Smooth muscle cell (in vitro differentiated cells): ENCODE measurements around the gene DPP10. TPM values are rescaled to one million over a fixed set of nuclear protein-coding genes. Genes with fewer than 3 reads are reported as not detected.

Experiments
- DNase-seq: peaks from one replicate; lab custom pipeline; 2025; ENCODE audit not compliant: unreplicated experiment; lab: John Stamatoyannopoulos, UW
- H2AFZ ChIP-seq: fragments of 200-600 bp; sonication (generic); 2 replicates; pipeline ENCODE4 v1.6.0; 2016; ENCODE audit warnings: antibody characterized with exemption, low read depth, mild to moderate bottlenecking
- H3F3A ChIP-seq: fragments of 200-600 bp; sonication (generic); 2 replicates; pipeline ENCODE4 v1.6.0; 2017; ENCODE audit warnings: antibody characterized with exemption, low read depth
- H3K27ac ChIP-seq: fragments of 200-600 bp; sonication (generic); 2 replicates; pipeline ENCODE4 v1.5.1; 2016; ENCODE audit warnings: low read depth, mild to moderate bottlenecking
- H3K27me3 ChIP-seq: fragments of 200-600 bp; sonication (generic); 2 replicates; pipeline ENCODE4 v1.6.1; 2016; ENCODE audit warnings: low read depth, mild to moderate bottlenecking
- H3K36me3 ChIP-seq: fragments of 200-600 bp; sonication (generic); 2 replicates; pipeline ENCODE4 v1.5.1; 2016; ENCODE audit warnings: low read depth
- H3K4me1 ChIP-seq: fragments of 200-600 bp; sonication (generic); 2 replicates; pipeline ENCODE4 v1.5.1; 2016; ENCODE audit warnings: low read depth
- H3K4me2 ChIP-seq: fragments of 200-600 bp; sonication (generic); 2 replicates; pipeline ENCODE4 v1.6.0; 2016; ENCODE audit warnings: mild to moderate bottlenecking
- H3K4me3 ChIP-seq: fragments of 200-600 bp; sonication (generic); 2 replicates; pipeline ENCODE4 v1.5.1; 2016; ENCODE audit warnings: mild to moderate bottlenecking
- H3K79me2 ChIP-seq: fragments of 200-600 bp; sonication (generic); 2 replicates; pipeline ENCODE4 v1.6.0; 2016; ENCODE audit warnings: low read depth, mild to moderate bottlenecking
- H3K9ac ChIP-seq: fragments of 200-600 bp; sonication (generic); 2 replicates; pipeline ENCODE4 v1.6.0; 2016; ENCODE audit warnings: low read depth
- H3K9me3 ChIP-seq: fragments of 200-600 bp; sonication (generic); replicated peaks from 2 replicates; pipeline ENCODE4 v1.5.1; 2016; ENCODE audit warnings: low read depth
- H4K20me1 ChIP-seq: fragments of 200-600 bp; sonication (generic); 2 replicates; pipeline ENCODE4 v1.6.0; 2016; ENCODE audit warnings: low read depth
- CTCF ChIP-seq: fragments of 200-600 bp; sonication (generic); IDR thresholded peaks from 2 replicates; pipeline ENCODE4 v1.5.1; 2017; ENCODE audit warnings: borderline replicate concordance, mild to moderate bottlenecking, antibody characterized with exemption; ENCODE audit not compliant: insufficient read depth, poor library complexity, severe bottlenecking
- WGBS: methylation state at CpG from one replicate; pipeline ENCODE4 v1.1.7; 2016; ENCODE audit warnings: low lambda C conversion rate; 5-methylcytosine and 5-hydroxymethylcytosine counted together
- polyA plus RNA-seq: library from polyadenylated mRNA; unstranded; fragments of >200 nt; fragmentation: Nextera tagmentation; extraction: Ambion mirVana; gene quantifications from 2 replicates; pipeline ENCODE4 v1.2.1, GENCODE V29; 2016
- total RNA-seq: library from RNA; depleted of rRNA; stranded (reverse); fragments of >200 nt; gene quantifications from 2 replicates; pipeline ENCODE4 v1.2.3, GENCODE V29; 2014

DPP10 gene
- total and polyA plus RNA-seq, 2 experiments from 2014 or later = 3.6 TPM; not detected in 1

DNA sequence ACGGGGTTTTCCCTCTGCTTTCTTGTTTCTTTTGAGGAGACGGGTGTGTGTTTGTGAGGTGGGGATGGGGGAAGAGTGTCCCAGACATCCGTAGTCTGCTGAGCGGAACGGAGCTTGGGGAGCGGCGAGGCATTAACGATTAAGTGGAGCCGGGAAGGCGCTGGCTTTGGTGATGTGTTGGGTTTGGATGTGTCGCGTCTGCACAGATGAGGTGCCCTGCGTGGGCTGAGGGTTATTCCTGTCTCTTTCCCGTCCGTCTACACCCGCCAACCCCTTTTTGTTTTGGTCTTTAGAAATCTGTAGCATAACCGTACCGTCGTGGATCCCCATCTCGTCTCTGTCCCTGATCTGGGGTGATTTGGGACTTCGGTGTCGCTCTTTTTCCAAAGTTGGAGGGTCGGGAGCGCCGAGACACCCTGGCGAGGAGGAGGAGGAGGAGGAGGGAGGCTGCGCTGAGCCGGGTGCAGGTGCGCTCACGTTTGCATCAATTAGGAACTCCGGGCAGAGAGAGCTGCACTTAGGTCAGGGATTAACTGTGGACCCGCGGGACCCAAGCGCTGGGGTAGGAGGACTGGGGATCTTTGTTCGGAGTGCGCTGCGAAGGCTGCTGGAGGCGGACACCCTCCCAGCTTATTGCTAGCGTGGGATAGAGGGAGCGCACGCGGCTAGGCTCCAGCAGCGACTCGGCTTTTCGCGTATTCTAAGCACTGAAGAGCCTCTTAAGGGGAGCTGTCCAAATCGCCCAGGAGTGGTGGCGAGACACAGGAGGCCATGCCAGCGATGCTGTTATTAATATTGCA, 720.3 kb downstream of the DPP10 start:
- no peak for TF ChIP-seq CTCF
- H3K4me1 ChIP-seq = peaks cover 15% of the 10 kb centered on the region
- no peak overlapping the region for H3K27ac ChIP-seq
- H3K4me2 ChIP-seq = peak overlapping the region; percentile 87
- no peak overlapping the region for H3K9ac ChIP-seq
- WGBS = 4% methylated on average over 48 of the region's 49 CpGs
- DNase-seq = no peak
- peaks cover 68% of the 10 kb centered on the region for H3K27me3 ChIP-seq
- H3K36me3 ChIP-seq = no peaks in the 10 kb centered on the region
- no peaks in the 10 kb centered on the region for H4K20me1 ChIP-seq
- H3K4me3 ChIP-seq = peak overlapping the region; percentile 62
- no peaks in the 10 kb centered on the region for H3K79me2 ChIP-seq
- H3K9me3 ChIP-seq = no peaks in the 10 kb centered on the region
- no peak overlapping the region for H2AFZ ChIP-seq
- peaks cover 4% of the 10 kb centered on the region for H3F3A ChIP-seq

- no peak overlapping the region for H3K4me2 ChIP-seq
- H4K20me1 ChIP-seq = no peaks in the 10 kb centered on the region
- peaks cover 60% of the 10 kb centered on the region for H3K27me3 ChIP-seq
- H2AFZ ChIP-seq = no peak overlapping the region
- DNase-seq = no peak
- no peaks in the 10 kb centered on the region for H3K79me2 ChIP-seq
- no peak overlapping the region for H3K27ac ChIP-seq
- H3K4me1 ChIP-seq = peaks cover 15% of the 10 kb centered on the region
- no peaks in the 10 kb centered on the region for H3K36me3 ChIP-seq
- 59% methylated on average over 6 of the region's 6 CpGs for WGBS
- H3K9me3 ChIP-seq = no peaks in the 10 kb centered on the region
- H3F3A ChIP-seq = peaks cover 4% of the 10 kb centered on the region
- no peak for TF ChIP-seq CTCF
- H3K4me3 ChIP-seq = peak overlapping the region; percentile 62
- H3K9ac ChIP-seq = no peak overlapping the region
Observed at GRCh38 chr2:115163572-115163971, 721.1 kb downstream of the DPP10 start.

DNA sequence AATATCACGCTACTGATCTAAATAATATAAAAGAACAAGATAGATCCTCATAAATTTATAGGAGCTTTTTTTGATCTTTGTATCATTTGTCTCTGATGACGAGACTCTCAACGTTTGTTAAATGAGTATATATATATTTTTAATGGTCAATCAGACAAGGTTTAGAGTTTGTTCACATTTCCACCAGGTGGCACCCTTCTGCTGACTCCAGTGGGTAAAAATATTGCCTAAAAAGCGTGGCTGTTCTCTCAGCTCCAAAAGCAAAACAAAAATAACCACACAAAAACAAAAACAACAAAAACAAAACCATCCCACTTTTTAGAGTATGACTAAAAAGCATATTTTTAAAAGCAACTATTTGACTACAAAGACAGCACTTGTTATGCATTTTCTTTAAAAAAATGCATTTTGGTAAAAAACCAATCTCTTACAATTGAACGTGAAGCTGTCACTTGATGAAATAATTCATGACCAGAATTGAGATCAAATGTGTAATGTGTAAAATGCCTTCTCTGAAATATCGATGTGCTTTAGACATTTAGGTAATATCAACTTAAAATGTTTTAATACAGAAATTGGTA, 723.2 kb downstream of the DPP10 start:
- Histone ChIP-seq H2AFZ (no peak overlapping the region), H3K27ac (no peak overlapping the region), H4K20me1 (no peaks in the 10 kb centered on the region), H3K9ac (no peak overlapping the region), H3K27me3 (peaks cover 42% of the 10 kb centered on the region), H3K4me3 (no peak overlapping the region), H3F3A (peaks cover 4% of the 10 kb centered on the region), H3K9me3 (no peaks in the 10 kb centered on the region), H3K4me2 (peak overlapping the region; percentile 19), H3K79me2 (no peaks in the 10 kb centered on the region), H3K4me1 (peaks cover 15% of the 10 kb centered on the region), H3K36me3 (no peaks in the 10 kb centered on the region)
- WGBS = 33% methylated on average over 6 of the region's 6 CpGs
- DNase-seq = no peak
- TF ChIP-seq CTCF = peak; percentile 76
